C4-2B (cell line): ENCODE measurements around the gene IPO9.

Experiments
- H3K27ac ChIP-seq: fragments of 450-650 bp; 2 replicates; pipeline ENCODE4 v1.5.1; 2017
- ZFX ChIP-seq: fragments of 450-650 bp; IDR thresholded peaks from 2 replicates; pipeline ENCODE4 v1.6.1; 2017
- TF ChIP-seq, protein P1 (sequence below): fragments of 450-650 bp; conservative IDR thresholded peaks from 2 replicates; pipeline ENCODE4 v1.5.1; 2017; ENCODE audit warnings: mild to moderate bottlenecking

Gene IPO9

DNA sequence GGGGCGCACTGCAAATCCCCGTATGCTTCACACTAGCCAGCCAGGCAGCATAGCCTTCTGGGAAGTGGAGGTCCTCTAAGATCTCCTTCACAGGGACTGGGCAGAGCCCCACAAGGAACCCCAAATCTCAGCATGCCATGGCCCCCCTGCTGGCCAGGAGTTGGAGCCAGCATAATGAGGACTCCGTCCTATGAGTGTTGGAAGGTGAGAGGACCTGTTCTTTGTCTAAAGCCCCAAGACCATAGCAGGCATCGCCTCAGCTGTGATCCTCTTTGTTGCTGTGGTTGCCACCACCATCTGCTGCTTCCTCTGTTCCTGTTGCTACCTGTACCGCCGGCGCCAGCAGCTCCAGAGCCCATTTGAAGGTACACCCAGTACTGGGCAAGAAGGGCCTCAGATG, 61.3 kb downstream of the IPO9 start:
- H3K27ac ChIP-seq = no peak overlapping the region
- no peak for TF ChIP-seq ZFX
- TF ChIP-seq, protein P1, sequence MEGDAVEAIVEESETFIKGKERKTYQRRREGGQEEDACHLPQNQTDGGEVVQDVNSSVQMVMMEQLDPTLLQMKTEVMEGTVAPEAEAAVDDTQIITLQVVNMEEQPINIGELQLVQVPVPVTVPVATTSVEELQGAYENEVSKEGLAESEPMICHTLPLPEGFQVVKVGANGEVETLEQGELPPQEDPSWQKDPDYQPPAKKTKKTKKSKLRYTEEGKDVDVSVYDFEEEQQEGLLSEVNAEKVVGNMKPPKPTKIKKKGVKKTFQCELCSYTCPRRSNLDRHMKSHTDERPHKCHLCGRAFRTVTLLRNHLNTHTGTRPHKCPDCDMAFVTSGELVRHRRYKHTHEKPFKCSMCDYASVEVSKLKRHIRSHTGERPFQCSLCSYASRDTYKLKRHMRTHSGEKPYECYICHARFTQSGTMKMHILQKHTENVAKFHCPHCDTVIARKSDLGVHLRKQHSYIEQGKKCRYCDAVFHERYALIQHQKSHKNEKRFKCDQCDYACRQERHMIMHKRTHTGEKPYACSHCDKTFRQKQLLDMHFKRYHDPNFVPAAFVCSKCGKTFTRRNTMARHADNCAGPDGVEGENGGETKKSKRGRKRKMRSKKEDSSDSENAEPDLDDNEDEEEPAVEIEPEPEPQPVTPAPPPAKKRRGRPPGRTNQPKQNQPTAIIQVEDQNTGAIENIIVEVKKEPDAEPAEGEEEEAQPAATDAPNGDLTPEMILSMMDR = no peak

DNA sequence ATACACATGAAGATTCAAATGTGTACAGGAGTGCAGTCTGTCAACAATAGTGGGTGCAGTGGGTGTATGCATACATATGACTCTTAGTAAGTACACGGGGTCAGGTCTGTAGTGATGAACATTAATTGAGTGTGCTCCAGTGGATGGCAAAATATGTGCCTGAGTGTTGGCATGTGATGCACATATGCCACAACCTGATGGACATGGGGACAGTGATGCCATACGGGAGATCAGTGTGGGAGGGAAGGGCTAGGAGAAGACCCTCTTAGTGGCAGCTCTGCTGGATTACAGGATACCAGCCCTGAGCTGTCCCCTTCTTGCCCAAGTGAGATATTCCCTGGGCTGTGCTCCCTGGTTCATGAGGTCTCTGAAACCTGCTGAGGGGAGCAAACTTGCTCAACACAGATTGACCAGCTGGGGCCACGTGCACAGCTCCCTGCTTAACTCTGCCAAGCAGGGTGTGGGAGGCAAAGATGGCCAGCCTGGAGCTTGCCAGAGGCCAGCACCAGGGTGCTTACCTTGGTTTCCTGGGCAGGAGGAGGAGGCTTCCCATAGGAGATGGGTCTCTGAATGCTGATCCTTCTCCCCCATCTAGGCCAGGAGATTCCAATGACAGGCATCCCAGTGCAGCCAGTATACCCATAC, 62.0 kb downstream of the IPO9 start:
- no peak overlapping the region for H3K27ac ChIP-seq
- TF ChIP-seq ZFX = no peak
- TF ChIP-seq, protein P1 = no peak

DNA sequence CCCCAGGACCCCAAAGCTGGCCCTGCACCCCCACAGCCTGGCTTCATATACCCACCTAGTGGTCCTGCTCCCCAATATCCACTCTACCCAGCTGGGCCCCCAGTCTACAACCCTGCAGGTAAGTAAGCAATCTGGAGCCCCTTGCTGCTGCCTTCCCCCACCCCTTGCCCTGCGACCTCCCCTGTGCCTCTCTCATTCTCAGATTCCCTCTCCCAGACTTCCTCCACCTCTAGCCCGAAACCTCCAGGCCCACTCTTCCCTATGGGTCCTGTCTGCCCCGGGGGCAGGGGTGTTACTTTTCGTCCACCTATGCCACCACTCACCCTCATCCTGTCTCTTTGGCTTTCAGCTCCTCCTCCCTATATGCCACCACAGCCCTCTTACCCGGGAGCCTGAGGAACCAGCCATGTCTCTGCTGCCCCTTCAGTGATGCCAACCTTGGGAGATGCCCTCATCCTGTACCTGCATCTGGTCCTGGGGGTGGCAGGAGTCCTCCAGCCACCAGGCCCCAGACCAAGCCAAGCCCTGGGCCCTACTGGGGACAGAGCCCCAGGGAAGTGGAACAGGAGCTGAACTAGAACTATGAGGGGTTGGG, 62.6 kb downstream of the IPO9 start:
- TF ChIP-seq, protein P1 = no peak
- no peak for TF ChIP-seq ZFX
- H3K27ac ChIP-seq = no peak overlapping the region

- no peak for TF ChIP-seq ZFX
- TF ChIP-seq, protein P1 = no peak
- no peak overlapping the region for H3K27ac ChIP-seq
Measured at GRCh38 chr1:201892211-201892610, 63.3 kb downstream of the IPO9 start.

- no peak overlapping the region for H3K27ac ChIP-seq
- no peak for TF ChIP-seq ZFX
- TF ChIP-seq, protein P1 = no peak
Measured at GRCh38 chr1:201893431-201893830, 64.5 kb downstream of the IPO9 start.

- TF ChIP-seq, protein P1 = no peak
- TF ChIP-seq ZFX = no peak
Measured at GRCh38 chr1:201894343-201895119, 65.6 kb downstream of the IPO9 start.

DNA sequence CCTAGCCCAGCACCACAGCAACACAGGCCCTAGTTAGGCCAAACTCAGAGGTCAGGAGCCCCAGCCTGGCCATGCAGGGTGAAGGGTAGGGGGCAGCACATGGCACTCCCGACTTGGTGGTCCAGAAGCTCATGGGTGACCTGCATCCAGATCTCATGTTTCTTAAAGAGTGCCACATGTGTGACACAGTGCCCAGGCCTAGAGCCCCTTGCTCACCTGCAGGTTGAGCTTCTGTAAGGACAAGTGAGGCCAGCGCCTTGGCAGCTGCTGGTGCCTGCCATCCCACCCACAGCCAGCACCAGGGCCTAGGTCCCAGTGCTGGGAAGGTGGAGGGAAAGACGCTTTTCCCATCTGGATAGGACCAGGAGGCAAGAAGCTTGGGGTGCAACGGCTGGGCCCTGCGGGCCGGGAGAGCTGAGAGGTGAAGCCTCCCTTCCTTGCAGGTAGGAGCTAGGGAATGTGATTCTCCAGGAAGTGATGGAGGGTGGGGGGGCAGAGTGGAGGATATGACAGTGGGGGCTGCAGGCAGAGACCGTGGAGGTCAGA, 66.2 kb downstream of the IPO9 start:
- H3K27ac ChIP-seq = no peak overlapping the region
- no peak for TF ChIP-seq ZFX
- TF ChIP-seq, protein P1 = no peak

More at GRCh38 chr1:201894343-201895119, 65.6 kb downstream of the IPO9 start:
- H3K27ac ChIP-seq = no peak overlapping the region
